GM21390 (cell line): ENCODE results near the gene XPO6.

Source experiments
- ATAC-seq: cut with Tn5 transposase; IDR thresholded peaks from one replicate; pipeline ENCODE4 v1.9.1; 2021; ENCODE audit not compliant: unreplicated experiment

Gene XPO6

GRCh38 chr16:28063591-28064061, 148.1 kb downstream of the XPO6 start, which contains the start of gene GSG1L:
Gene GSG1L (minus strand): TSS chr16:28063714. CDS start chr16:28063424, 290 bp downstream.
- ATAC-seq, result no peak

- ATAC-seq, result no peak
Observed at GRCh38 chr16:28062847-28063521, 148.8 kb downstream of the XPO6 start.

DNA sequence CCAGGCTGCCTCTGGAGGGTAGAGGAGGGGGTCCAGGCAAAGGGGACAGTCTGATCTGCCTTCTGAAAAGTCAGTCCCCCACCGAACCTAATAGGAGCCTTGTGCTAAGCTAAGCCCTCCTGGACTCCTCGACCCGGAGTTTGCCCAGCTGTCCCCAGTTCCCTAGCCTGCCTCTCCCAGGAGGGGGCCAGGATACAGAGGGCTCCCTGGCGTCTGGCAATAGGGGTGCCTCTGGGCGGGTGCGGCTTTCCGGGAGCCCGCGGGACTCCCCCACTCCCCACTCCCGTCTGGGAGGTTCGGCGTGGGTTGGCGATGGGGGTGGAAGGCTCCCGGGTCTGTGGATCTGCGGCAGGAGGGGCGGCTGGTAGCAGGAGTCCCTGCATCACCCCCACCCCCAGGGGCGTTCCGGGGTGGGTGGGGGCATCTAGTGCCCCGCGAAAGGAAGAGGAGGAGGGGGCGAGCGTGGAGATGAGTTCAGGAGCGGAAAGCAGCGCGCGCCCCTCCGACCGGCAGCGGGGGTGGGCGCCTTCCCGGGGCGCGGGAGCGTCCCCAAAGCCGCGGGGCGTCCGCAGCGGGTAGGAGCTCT, 149.4 kb downstream of the XPO6 start:
- ATAC-seq, result no peak

GRCh38 chr16:28061352-28062101, 150.2 kb downstream of the XPO6 start:
- ATAC-seq, result no peak

- ATAC-seq, result no peak
Observed at GRCh38 chr16:28059841-28060575, 151.8 kb downstream of the XPO6 start.

- ATAC-seq, result no peak
Observed at GRCh38 chr16:28058839-28059589, 152.8 kb downstream of the XPO6 start.

DNA sequence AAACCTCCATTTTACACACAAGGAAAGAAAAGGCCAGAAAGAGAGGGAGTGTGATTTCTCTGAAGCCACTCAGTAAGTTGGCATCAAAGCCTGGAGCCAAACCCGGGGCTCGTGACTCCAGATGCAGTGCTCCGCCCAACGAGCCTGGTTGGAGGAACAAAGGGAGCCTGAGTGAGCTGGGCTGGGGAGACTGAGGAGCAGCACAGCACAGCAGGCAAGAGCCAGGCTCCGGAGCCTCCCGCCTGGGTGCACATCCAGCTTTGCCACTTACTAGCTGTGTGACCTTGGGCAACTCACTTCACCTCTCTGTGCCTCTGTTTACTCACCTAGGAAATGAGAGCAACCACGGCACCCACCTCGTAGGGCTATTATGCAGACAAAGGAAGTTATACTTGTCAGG, 153.8 kb downstream of the XPO6 start:
- ATAC-seq, result no peak

- no peak for ATAC-seq
Observed at GRCh38 chr16:28053461-28053860, 158.3 kb downstream of the XPO6 start.

DNA sequence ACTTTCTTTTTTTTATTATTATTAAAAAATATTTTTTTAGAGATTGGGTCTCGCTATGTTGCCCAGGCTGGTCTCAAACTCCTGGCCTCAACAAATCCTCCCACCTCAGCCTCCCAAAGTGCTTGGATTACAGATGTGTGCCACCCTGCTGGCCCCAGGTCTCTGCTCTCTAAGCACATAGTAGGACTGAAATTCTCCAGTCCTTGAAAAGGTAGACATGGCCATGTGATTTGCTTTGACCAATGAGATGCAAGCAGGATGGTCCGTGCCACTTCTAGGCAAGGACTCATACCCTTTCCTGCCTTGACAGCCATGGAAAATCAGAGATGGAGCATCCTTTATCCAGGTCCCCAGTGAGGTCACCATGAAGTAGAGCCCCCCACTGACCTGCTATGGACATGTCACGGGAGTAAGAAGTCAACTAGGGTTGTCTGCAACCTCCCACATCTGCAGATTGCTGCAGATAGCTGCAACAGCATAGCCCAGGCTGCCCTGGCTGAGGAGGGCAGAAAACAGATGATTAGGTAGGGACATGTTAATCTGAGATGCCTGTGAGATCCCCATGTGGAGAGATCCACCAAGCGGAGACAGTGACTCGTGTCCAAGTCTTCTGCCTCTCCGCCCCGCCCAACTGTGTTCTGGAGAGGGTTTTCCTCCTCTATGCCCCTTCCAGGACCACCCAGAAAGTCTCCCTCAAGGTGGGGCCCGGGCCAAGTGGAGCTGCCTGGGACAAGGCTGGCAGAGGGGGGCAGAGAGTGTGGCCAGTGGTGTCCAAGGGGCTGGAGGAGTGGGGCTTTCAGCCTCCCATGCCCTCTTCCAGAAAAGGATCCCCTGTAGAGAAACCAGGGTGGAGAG, 159.3 kb downstream of the XPO6 start:
- no peak for ATAC-seq

DNA sequence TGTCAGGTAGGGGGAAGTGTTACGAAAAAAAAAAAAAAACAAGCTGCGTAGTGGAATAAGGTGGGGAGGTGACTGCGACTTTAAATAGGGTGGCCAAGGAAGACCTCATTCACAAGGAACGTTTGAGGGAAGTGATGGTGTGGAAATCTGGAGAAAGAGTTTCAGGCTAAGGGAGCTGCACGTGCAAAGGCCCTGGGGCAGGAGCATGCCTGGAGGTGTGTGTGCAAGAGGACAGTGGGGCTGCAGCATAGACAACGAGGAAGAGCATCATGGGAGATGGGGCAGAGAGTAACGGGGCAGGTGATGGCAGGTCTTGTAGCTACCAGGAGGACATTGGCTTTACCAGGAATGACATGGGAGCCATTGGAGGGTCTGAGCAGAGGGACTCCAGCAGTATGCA, 160.3 kb downstream of the XPO6 start:
- ATAC-seq, result no peak
